Psoas muscle (tissue), 8 donors: ENCODE results near the gene SUSD5. TPM values are rescaled to one million over a fixed set of nuclear protein-coding genes. Genes with fewer than 3 reads are reported as not detected.
A peak's percentile ranks its signal among the peaks of the same experiment; 100 is the strongest.
"Not testable (repeated sequence)": the region's sequence is repeated elsewhere in the genome, so short reads cannot be mapped to it uniquely, and the experiment has no call there.

Experiments
- ATAC-seq, 4 donors: fragments of 200-7000 bp; cut with Tn5 transposase; one replicate each; pipeline ENCODE4 v1.9.1; 2020; ENCODE audit warnings: moderate library complexity in 3 of 4, mild to moderate bottlenecking in 2 of 4
- DNase-seq, 2 donors: peaks; one replicate each; pipeline ENCODE4 v3.0.0-alpha.2; 2020
- H3K27ac ChIP-seq: fragments of 200-600 bp; one replicate; pipeline ENCODE4 v1.8.0; 2022
- H3K27me3 ChIP-seq, 3 donors: fragments of 200-600 bp in 1 of 3; one replicate each; pipeline versions ENCODE4 v1.6.1 to v1.8.0; 2013 to 2022; ENCODE audit warnings: low read length in 2 of 3, mild to moderate bottlenecking in 2 of 3, moderate library complexity in 1 of 3; ENCODE audit not compliant: insufficient read depth in 3 of 3
- H3K36me3 ChIP-seq, 2 donors: fragments of 200-600 bp in 1 of 2; one replicate each; pipeline versions ENCODE4 v1.6.1 to v1.8.0; 2013 to 2022; ENCODE audit warnings: low read depth in 1 of 2, mild to moderate bottlenecking in 1 of 2, moderate library complexity in 1 of 2; ENCODE audit not compliant: insufficient read depth in 1 of 2
- H3K4me1 ChIP-seq: fragments of 200-600 bp; one replicate; pipeline ENCODE4 v1.8.0; 2022
- H3K4me3 ChIP-seq: fragments of 200-600 bp; one replicate; pipeline ENCODE4 v1.8.0; 2022; ENCODE audit warnings: mild to moderate bottlenecking
- H3K9me3 ChIP-seq: fragments of 200-600 bp; one replicate; pipeline ENCODE4 v1.8.0; 2022
- WGBS, 3 donors: extraction: QIAGEN DNeasy Blood & Tissue Kit; methylation state at CpG; one replicate each; pipeline versions ENCODE4 v1.1.6 to v1.1.7; 2013; 5-methylcytosine and 5-hydroxymethylcytosine counted together
- intact Hi-C, 2 donors: fragments of 100-400 bp; cut with DNase I; formaldehyde crosslinking; loops; one replicate each; pipeline versions ENCODE4 v1.11.0 to v1.14.2; 2022
- polyA plus RNA-seq, 3 donors: library from polyadenylated mRNA; stranded (reverse); fragments of 200-250 nt; gene quantifications; one replicate each; pipeline ENCODE4 v1.2.3, GENCODE V29; 2013
- total RNA-seq, 4 donors: library from RNA; stranded (reverse); fragmentation: NEBNext Ultra II Directional in 2 of 4; extraction: Animal tissue kit (Norgen Biotek cat#: 25700) in 2 of 4; gene quantifications; one replicate each; pipeline versions ENCODE4 v1.2.1 to v1.2.4, GENCODE V29; 2021 to 2023
- TF ChIP-seq, protein P1 (sequence below): fragments of 200-600 bp; IDR thresholded peaks from one replicate; pipeline ENCODE4 v1.8.0; 2022; ENCODE audit warnings: antibody characterized with exemption
- donor health status: healthy with polysubstance abuse.
- donor health status: DM: no; HTN: no; CAD: no; lungs with moderate emphysema.
- donor health status: Bipolar disorder and iron deficiency.
- donor health status: healthy.
- donor health status: DM: yes; HTN: yes; CAD: no.
- donor health status: DM: no; HTN: no; CAD: no.
- donor health status: DM: no; HTN: no; CAD: no.
- donor health status: DM: yes; HTN: yes; CAD: no.

Gene SUSD5
- total and polyA plus RNA-seq, 7 donors: 0.30 to 2.0 (median 0.71) TPM

DNA sequence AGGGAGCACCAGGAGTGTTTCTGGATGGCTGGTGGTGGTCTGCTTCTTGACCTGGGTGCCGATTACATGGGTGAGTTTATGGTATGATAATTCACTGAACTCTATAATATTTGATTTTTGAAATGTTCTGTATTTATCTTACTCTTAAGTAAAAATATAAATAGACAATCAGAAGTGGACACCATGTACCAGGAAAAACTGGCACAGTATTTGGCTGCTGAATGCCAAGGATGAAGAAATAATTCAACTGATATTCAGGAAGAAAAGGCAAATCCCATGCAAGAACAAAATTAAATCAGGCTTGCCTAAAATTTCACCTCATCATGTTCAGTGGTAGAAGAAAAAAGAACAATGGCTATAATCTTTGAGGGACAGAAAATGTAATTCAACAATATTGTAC, 53.2 kb downstream of the SUSD5 start:
- Histone ChIP-seq H3K27ac (no peak overlapping the region), H3K27me3 (no peaks in the 10 kb centered on the region), H3K36me3 (no peaks in the 10 kb centered on the region), H3K4me3 (no peak overlapping the region), H3K9me3 (no peaks in the 10 kb centered on the region), H3K4me1 (no peaks in the 10 kb centered on the region)
- TF ChIP-seq, protein P1, sequence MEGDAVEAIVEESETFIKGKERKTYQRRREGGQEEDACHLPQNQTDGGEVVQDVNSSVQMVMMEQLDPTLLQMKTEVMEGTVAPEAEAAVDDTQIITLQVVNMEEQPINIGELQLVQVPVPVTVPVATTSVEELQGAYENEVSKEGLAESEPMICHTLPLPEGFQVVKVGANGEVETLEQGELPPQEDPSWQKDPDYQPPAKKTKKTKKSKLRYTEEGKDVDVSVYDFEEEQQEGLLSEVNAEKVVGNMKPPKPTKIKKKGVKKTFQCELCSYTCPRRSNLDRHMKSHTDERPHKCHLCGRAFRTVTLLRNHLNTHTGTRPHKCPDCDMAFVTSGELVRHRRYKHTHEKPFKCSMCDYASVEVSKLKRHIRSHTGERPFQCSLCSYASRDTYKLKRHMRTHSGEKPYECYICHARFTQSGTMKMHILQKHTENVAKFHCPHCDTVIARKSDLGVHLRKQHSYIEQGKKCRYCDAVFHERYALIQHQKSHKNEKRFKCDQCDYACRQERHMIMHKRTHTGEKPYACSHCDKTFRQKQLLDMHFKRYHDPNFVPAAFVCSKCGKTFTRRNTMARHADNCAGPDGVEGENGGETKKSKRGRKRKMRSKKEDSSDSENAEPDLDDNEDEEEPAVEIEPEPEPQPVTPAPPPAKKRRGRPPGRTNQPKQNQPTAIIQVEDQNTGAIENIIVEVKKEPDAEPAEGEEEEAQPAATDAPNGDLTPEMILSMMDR: no peak
- ATAC-seq (no peak), DNase-seq (no peak)
- intact Hi-C loops: no loop called here
- 73 to 97% (median 86%) methylated on average over 1 of the region's 1 CpG for WGBS, 3 donors

- H3K4me3 ChIP-seq, intact Hi-C loops, H3K4me1 ChIP-seq, DNase-seq, H3K9me3 ChIP-seq, H3K36me3 ChIP-seq, H3K27me3 ChIP-seq, H3K27ac ChIP-seq: not testable (repeated sequence)
- 35 to 57% (median 36%) methylated on average over 5 of the region's 5 CpGs for WGBS, 3 donors
- ATAC-seq: peak in 2 of 4 donors; percentile 59 to 61
Observed at GRCh38 chr3:33162621-33163020, 56.0 kb downstream of the SUSD5 start.

DNA sequence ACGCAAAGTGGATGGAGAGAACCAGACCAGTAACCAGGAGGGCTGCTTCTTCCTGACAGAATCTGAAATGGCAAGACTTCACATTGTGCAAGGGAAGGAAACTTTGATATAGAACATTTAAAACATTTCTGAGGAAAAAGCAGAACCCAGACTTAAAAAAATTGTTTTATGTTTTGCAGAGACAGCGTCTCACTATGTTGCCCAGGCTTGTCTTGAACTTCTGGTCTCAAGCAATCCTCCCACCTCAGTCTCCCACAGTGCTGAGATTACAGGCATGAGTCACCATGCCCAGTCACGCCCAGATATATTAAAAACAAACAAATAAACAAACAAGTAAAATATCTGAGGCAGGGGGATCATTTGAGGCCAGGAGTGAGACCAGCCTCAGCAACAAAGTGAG, 58.6 kb downstream of the SUSD5 start:
- Histone ChIP-seq H3K9me3 (no peaks in the 10 kb centered on the region), H3K4me1 (no peaks in the 10 kb centered on the region), H3K4me3 (no peak overlapping the region), H3K27ac (no peak overlapping the region), H3K36me3 (no peaks in the 10 kb centered on the region), H3K27me3 (no peaks in the 10 kb centered on the region)
- intact Hi-C loops: no loop called here
- TF ChIP-seq, protein P1: no peak
- DNase-seq: no peak
- ATAC-seq: no peak
- 86 to 92% (median 88%) methylated on average over 3 of the region's 3 CpGs for WGBS, 3 donors

GRCh38 chr3:33159234-33159633, 59.4 kb downstream of the SUSD5 start:
- TF ChIP-seq, protein P1: no peak
- no peaks in the 10 kb centered on the region for H3K36me3 ChIP-seq
- ATAC-seq (no peak), DNase-seq (no peak)
- 90 to 95% (median 93%) methylated on average over 4 of the region's 4 CpGs for WGBS, 3 donors
- no peaks in the 10 kb centered on the region for H3K9me3 ChIP-seq
- H3K27me3 ChIP-seq: no peaks in the 10 kb centered on the region
- intact Hi-C loops: no loop called here
- no peak overlapping the region for H3K27ac ChIP-seq
- H3K4me3 ChIP-seq: no peak overlapping the region
- H3K4me1 ChIP-seq: no peaks in the 10 kb centered on the region

- no peaks in the 10 kb centered on the region for H3K27me3 ChIP-seq
- H3K27ac ChIP-seq: no peak overlapping the region
- H3K4me1 ChIP-seq: no peaks in the 10 kb centered on the region
- H3K36me3 ChIP-seq: no peaks in the 10 kb centered on the region
- no peak for ATAC-seq
- H3K4me3 ChIP-seq: no peak overlapping the region
- no peaks in the 10 kb centered on the region for H3K9me3 ChIP-seq
- 59 to 75% (median 65%) methylated on average over 3 of the region's 3 CpGs for WGBS, 3 donors
- intact Hi-C loops: no loop called here
- TF ChIP-seq, protein P1: no peak
- no peak for DNase-seq
Observed at GRCh38 chr3:33155301-33155700, 63.3 kb downstream of the SUSD5 start.
